Stimulated activated naive B cell treated with anti-CD40 and anti-IgM and Interleukin-4, amounts not matched to agents 10 μg/mL and 1 μg/mL and 100 μg/mL, for 72 hours (primary cell): ENCODE measurements around the gene CD86.

Source experiments
- ATAC-seq, 2 donors: fragments of 150-1000 bp; cut with Tn5 transposase; replicated peaks; 2 replicates each; pipeline ENCODE4 v1.10.0; 2021; ENCODE audit warnings: moderate library complexity in 1 of 2
- DNase-seq: peaks from one replicate; pipeline ENCODE4 v3.0.0; 2021
- H3K27ac Mint-ChIP-seq: one replicate; pipeline ENCODE4 v1.8.0; 2022; ENCODE audit warnings: mild to moderate bottlenecking, mixed read lengths
- H3K27me3 Mint-ChIP-seq, 2 donors: one replicate each; pipeline ENCODE4 v1.8.0; 2022; ENCODE audit warnings: mixed read lengths in 2 of 2
- H3K36me3 Mint-ChIP-seq, 2 donors: one replicate each; pipeline ENCODE4 v1.8.0; 2022; ENCODE audit warnings: mixed read lengths in 2 of 2, mild to moderate bottlenecking in 1 of 2
- H3K4me1 Mint-ChIP-seq, 2 donors: one replicate each; pipeline ENCODE4 v1.8.0; 2022; ENCODE audit warnings: mixed read lengths in 2 of 2, mild to moderate bottlenecking in 1 of 2
- H3K4me3 Mint-ChIP-seq, 2 donors: one replicate each; pipeline ENCODE4 v1.8.0; 2022; ENCODE audit warnings: mild to moderate bottlenecking in 2 of 2, mixed read lengths in 2 of 2, moderate library complexity in 1 of 2
- H3K9me3 Mint-ChIP-seq, 2 donors: one replicate each; pipeline ENCODE4 v1.8.0; 2022; ENCODE audit warnings: mixed read lengths in 2 of 2, mild to moderate bottlenecking in 1 of 2

Gene CD86

GRCh38 chr3:122091602-122092295 lies 36.6 kb downstream of the CD86 start:
- Mint-ChIP-seq H3K27me3 (no peaks in the 10 kb centered on the region), H3K27ac (peak overlapping the region; percentile 87), H3K4me1 (peaks cover 47 to 66% of the 10 kb centered on the region in 2 donors), H3K36me3 (peaks cover 26 to 38% of the 10 kb centered on the region in 2 donors), H3K4me3 (peak overlapping the region; percentile 48 to 50), H3K9me3 (no peaks in the 10 kb centered on the region)
- no peak for DNase-seq
- ATAC-seq, result peak; percentile 82 to 85

GRCh38 chr3:122092460-122093165 lies 37.5 kb downstream of the CD86 start:
- peaks cover 39 to 58% of the 10 kb centered on the region in 2 donors for H3K4me1 Mint-ChIP-seq
- H3K36me3 Mint-ChIP-seq, result peaks cover 20 to 30% of the 10 kb centered on the region in 2 donors
- peak; percentile 62 to 63 for ATAC-seq
- no peaks in the 10 kb centered on the region for H3K27me3 Mint-ChIP-seq
- H3K9me3 Mint-ChIP-seq, result no peaks in the 10 kb centered on the region
- H3K27ac Mint-ChIP-seq, result peak overlapping the region; percentile 87
- no peak for DNase-seq
- H3K4me3 Mint-ChIP-seq, result peak overlapping the region; percentile 48 to 50

- Mint-ChIP-seq H3K4me1 (peaks cover 31 to 46% of the 10 kb centered on the region in 2 donors), H3K9me3 (no peaks in the 10 kb centered on the region), H3K36me3 (peaks cover 18 to 20% of the 10 kb centered on the region in 2 donors), H3K27me3 (no peaks in the 10 kb centered on the region), H3K4me3 (peak overlapping the region in 1 of 2 donors; percentile 35), H3K27ac (peak overlapping the region; percentile 79)
- peak; percentile 15 to 19 for ATAC-seq
- DNase-seq, result no peak
These were observed 39.0 kb downstream of the CD86 start for GRCh38 chr3:122094125-122094524.

GRCh38 chr3:122094693-122095092 lies 39.5 kb downstream of the CD86 start:
- DNase-seq, result no peak
- no peaks in the 10 kb centered on the region for H3K9me3 Mint-ChIP-seq
- ATAC-seq, result no peak
- H3K4me3 Mint-ChIP-seq, result no peak overlapping the region
- H3K36me3 Mint-ChIP-seq, result peaks cover 18 to 20% of the 10 kb centered on the region in 2 donors
- H3K27me3 Mint-ChIP-seq, result no peaks in the 10 kb centered on the region
- H3K4me1 Mint-ChIP-seq, result peaks cover 30 to 44% of the 10 kb centered on the region in 2 donors
- peak overlapping the region; percentile 11 for H3K27ac Mint-ChIP-seq

- Mint-ChIP-seq H3K4me1 (peaks cover 29 to 40% of the 10 kb centered on the region in 2 donors), H3K36me3 (peaks cover 16 to 20% of the 10 kb centered on the region in 2 donors), H3K9me3 (no peaks in the 10 kb centered on the region), H3K27me3 (no peaks in the 10 kb centered on the region), H3K27ac (no peak overlapping the region), H3K4me3 (no peak overlapping the region)
- no peak for ATAC-seq
- DNase-seq, result no peak
These were observed 42.0 kb downstream of the CD86 start for GRCh38 chr3:122097141-122097540.

GRCh38 chr3:122098611-122099010 lies 43.4 kb downstream of the CD86 start:
- H3K27ac Mint-ChIP-seq, result no peak overlapping the region
- H3K9me3 Mint-ChIP-seq, result no peaks in the 10 kb centered on the region
- ATAC-seq (no peak), DNase-seq (no peak)
- no peak overlapping the region for H3K4me3 Mint-ChIP-seq
- H3K27me3 Mint-ChIP-seq, result no peaks in the 10 kb centered on the region
- peaks cover 9 to 17% of the 10 kb centered on the region in 2 donors for H3K36me3 Mint-ChIP-seq
- peaks cover 30 to 45% of the 10 kb centered on the region in 2 donors for H3K4me1 Mint-ChIP-seq

- Mint-ChIP-seq H3K27ac (no peak overlapping the region), H3K9me3 (no peaks in the 10 kb centered on the region), H3K4me3 (no peak overlapping the region), H3K36me3 (peaks cover 6 to 15% of the 10 kb centered on the region in 2 donors), H3K27me3 (no peaks in the 10 kb centered on the region), H3K4me1 (peaks cover 29 to 45% of the 10 kb centered on the region in 2 donors)
- ATAC-seq (no peak), DNase-seq (no peak)
These were observed 44.1 kb downstream of the CD86 start for GRCh38 chr3:122099255-122099654.

GRCh38 chr3:122100083-122100482 lies 44.9 kb downstream of the CD86 start:
- no peak overlapping the region for H3K27ac Mint-ChIP-seq
- peaks cover 32 to 42% of the 10 kb centered on the region in 2 donors for H3K4me1 Mint-ChIP-seq
- no peaks in the 10 kb centered on the region for H3K27me3 Mint-ChIP-seq
- no peaks in the 10 kb centered on the region for H3K9me3 Mint-ChIP-seq
- no peak overlapping the region for H3K4me3 Mint-ChIP-seq
- peaks cover 4 to 18% of the 10 kb centered on the region in 2 donors for H3K36me3 Mint-ChIP-seq
- ATAC-seq (no peak), DNase-seq (no peak)

GRCh38 chr3:122100591-122101463 lies 45.7 kb downstream of the CD86 start:
- H3K36me3 Mint-ChIP-seq, result peaks cover 7 to 21% of the 10 kb centered on the region in 2 donors
- H3K9me3 Mint-ChIP-seq, result no peaks in the 10 kb centered on the region
- H3K27me3 Mint-ChIP-seq, result no peaks in the 10 kb centered on the region
- peak overlapping the region; percentile 60 to 71 for H3K4me3 Mint-ChIP-seq
- H3K27ac Mint-ChIP-seq, result peak overlapping the region; percentile 79
- no peak for DNase-seq
- peaks cover 34 to 42% of the 10 kb centered on the region in 2 donors for H3K4me1 Mint-ChIP-seq
- peak; percentile 26 to 40 for ATAC-seq

- Mint-ChIP-seq H3K36me3 (peaks cover 10 to 27% of the 10 kb centered on the region in 2 donors), H3K27ac (peak overlapping the region; percentile 56), H3K4me3 (peak overlapping the region; percentile 3 to 41), H3K9me3 (no peaks in the 10 kb centered on the region), H3K27me3 (no peaks in the 10 kb centered on the region), H3K4me1 (peaks cover 34 to 42% of the 10 kb centered on the region in 2 donors)
- peak; percentile 49 to 51 for ATAC-seq
- no peak for DNase-seq
These were observed 46.5 kb downstream of the CD86 start for GRCh38 chr3:122101646-122102045.

GRCh38 chr3:122102191-122102935 lies 47.2 kb downstream of the CD86 start:
- H3K27ac Mint-ChIP-seq, result peak overlapping the region; percentile 56
- ATAC-seq, result peak; percentile 73 to 79
- H3K36me3 Mint-ChIP-seq, result peaks cover 14 to 34% of the 10 kb centered on the region in 2 donors

GRCh38 chr3:122103821-122104514 lies 48.8 kb downstream of the CD86 start:
- H3K4me3 Mint-ChIP-seq, result peak overlapping the region; percentile 36
- no peaks in the 10 kb centered on the region for H3K27me3 Mint-ChIP-seq
- ATAC-seq, result peak; percentile 38 to 46
- peaks cover 25 to 48% of the 10 kb centered on the region in 2 donors for H3K36me3 Mint-ChIP-seq
- peak overlapping the region; percentile 56 for H3K27ac Mint-ChIP-seq
- no peaks in the 10 kb centered on the region for H3K9me3 Mint-ChIP-seq
- no peak for DNase-seq
- H3K4me1 Mint-ChIP-seq, result peaks cover 36 to 42% of the 10 kb centered on the region in 2 donors

More at GRCh38 chr3:122102191-122102935, 47.2 kb downstream of the CD86 start:
- Mint-ChIP-seq H3K4me3 (peak overlapping the region; percentile 3 to 41), H3K27me3 (no peaks in the 10 kb centered on the region), H3K4me1 (peaks cover 34 to 42% of the 10 kb centered on the region in 2 donors), H3K9me3 (no peaks in the 10 kb centered on the region)
- peak; percentile 77 for DNase-seq
